ENCODE results near the gene PYCARD. TPM values are rescaled to one million over a fixed set of nuclear protein-coding genes. Genes with fewer than 3 reads are reported as not detected.

Gene PYCARD
- polyA plus RNA-seq, 1 donor from 2014 or later: not detected

- no peaks in the 10 kb centered on the region for H3K36me3 ChIP-seq (ENCODE audit: insufficient read depth, low read length)
- H3K79me2 ChIP-seq (replicated peaks; ENCODE audit: insufficient read depth, low read length): no peaks in the 10 kb centered on the region
- no peak overlapping the region for H2AFZ ChIP-seq (ENCODE audit: low read depth, low read length)
- no peaks in the 10 kb centered on the region for H3K9me2 ChIP-seq (ENCODE audit: insufficient read depth, low read length)
- H3K9me3 ChIP-seq (ENCODE audit: low read length): no peaks in the 10 kb centered on the region
- TF ChIP-seq REST (IDR thresholded peaks at IDR 0.05; ENCODE audit: borderline replicate concordance) (no peak), MXI1 (conservative IDR thresholded peaks at IDR 0.05; ENCODE audit: poor library complexity, severe bottlenecking) (no peak), CTCF (IDR thresholded peaks at IDR 0.05; ENCODE audit: poor library complexity, severe bottlenecking) (no peak), EZH2 (IDR thresholded peaks at IDR 0.05; ENCODE audit: borderline replicate concordance, insufficient read depth, low read length, poor library complexity, severe bottlenecking) (no peak), EP300 (conservative IDR thresholded peaks at IDR 0.05; ENCODE audit: poor library complexity, severe bottlenecking) (no peak), RAD21 (conservative IDR thresholded peaks at IDR 0.05) (no peak), TAF1 (IDR thresholded peaks at IDR 0.05; ENCODE audit: low read depth) (no peak), SMC3 (conservative IDR thresholded peaks at IDR 0.05; ENCODE audit: poor library complexity) (no peak), POLR2AphosphoS5 (IDR thresholded peaks at IDR 0.05) (no peak)
- no peak overlapping the region for H3K4me2 ChIP-seq (ENCODE audit: low read length)
- no peak overlapping the region for H3K4me3 ChIP-seq (ENCODE audit: low read length)
- no peak overlapping the region for H3K27ac ChIP-seq (ENCODE audit: low read length)
- no peaks in the 10 kb centered on the region for H3F3A ChIP-seq (ENCODE audit: insufficient read depth, low read length, poor library complexity, severe bottlenecking)
- H3K9ac ChIP-seq (ENCODE audit: low read length): no peak overlapping the region
- H4K20me1 ChIP-seq (ENCODE audit: insufficient read depth): no peaks in the 10 kb centered on the region
- no peaks in the 10 kb centered on the region for H3K27me3 ChIP-seq (ENCODE audit: insufficient read depth, low read depth, low read length)
These were observed 45.4 kb downstream of the PYCARD start for GRCh38 chr16:31157136-31157535.

Small RNA genes within 50 kb of the gene (small RNA-seq; reads per million reads assigned to genes)
- gene AC009088.4 (0 reads per million in 3 experiments), gene NDUFA3P6 (0 reads per million in 3 experiments)

Other genes starting within 250 kb of the PYCARD start
- 1.4 and 3.3 TPM in 2 replicates for gene SETD1A, start 245.0 kb downstream of the PYCARD start, polyA plus RNA-seq
- 1.5 and 3.4 TPM in 2 replicates for gene HSD3B7, start 217.6 kb downstream of the PYCARD start, polyA plus RNA-seq
- gene STX1B, start 192.1 kb downstream of the PYCARD start, polyA plus RNA-seq: 4.5 and 9.2 TPM in 2 replicates
- 32.2 and 38.3 TPM in 2 replicates for gene STX4, start 169.2 kb downstream of the PYCARD start, polyA plus RNA-seq
- gene ZNF668, start 128.5 kb downstream of the PYCARD start, polyA plus RNA-seq: 17.8 and 21.3 TPM in 2 replicates
- gene ZNF646, start 128.3 kb downstream of the PYCARD start, polyA plus RNA-seq: 6.7 and 8.5 TPM in 2 replicates
- gene PRSS53, start 113.8 kb downstream of the PYCARD start, polyA plus RNA-seq: 9.3 and 13.6 TPM in 2 replicates
- 103 and 105 TPM in 2 replicates for gene VKORC1, start 108.0 kb downstream of the PYCARD start, polyA plus RNA-seq
- 21.3 and 26.8 TPM in 2 replicates for gene BCKDK, start 94.4 kb downstream of the PYCARD start, polyA plus RNA-seq
- gene KAT8, start 85.1 kb downstream of the PYCARD start, polyA plus RNA-seq: 98.0 and 132 TPM in 2 replicates
- not detected in 2 replicates for gene PRSS8, start 67.0 kb downstream of the PYCARD start, polyA plus RNA-seq
- 1.5 and 2.0 TPM in 2 replicates for gene PRSS36, start 52.7 kb downstream of the PYCARD start, polyA plus RNA-seq
- 53.9 and 54.3 TPM in 2 replicates for gene FUS, start 22.6 kb downstream of the PYCARD start, polyA plus RNA-seq
- gene TRIM72, start 11.4 kb upstream of the PYCARD start, polyA plus RNA-seq: 0.05 TPM in 1 of 2 replicates, not detected in the other
- not detected in 2 replicates for gene PYDC1, start 14.4 kb upstream of the PYCARD start, polyA plus RNA-seq
- gene ITGAM, start 57.2 kb upstream of the PYCARD start, polyA plus RNA-seq: not detected in 2 replicates
- gene ITGAX, start 152.4 kb upstream of the PYCARD start, polyA plus RNA-seq: not detected in 2 replicates
- gene ITGAD, start 190.6 kb upstream of the PYCARD start, polyA plus RNA-seq: not detected in 2 replicates
- gene COX6A2, start 225.6 kb upstream of the PYCARD start, polyA plus RNA-seq: not detected in 2 replicates
- gene ZNF843, start 240.0 kb upstream of the PYCARD start, polyA plus RNA-seq: 0.53 and 0.62 TPM in 2 replicates

Measured in neural cell (in vitro differentiated cells).